Activated naive CD4-positive, alpha-beta T cell treated with anti-CD3 and anti-CD28 coated beads for 36 hours (primary cell): ENCODE measurements around the gene SOCS2. TPM values are rescaled to one million over a fixed set of nuclear protein-coding genes. Genes with fewer than 3 reads are reported as not detected.

Experiments used
- CTCF ChIA-PET: fragments of 350-600 bp; sonication (Branson Sonifier 250); formaldehyde crosslinking; loops from one replicate; lab custom pipeline; 2021; ENCODE audit warnings: antibody characterized with exemption; lab: Charles Lee
- DNase-seq: peaks from one replicate; pipeline ENCODE4 v3.0.0-alpha.2; 2020
- H3K27ac Mint-ChIP-seq: one replicate; pipeline ENCODE4 v1.8.0; 2021; ENCODE audit warnings: mild to moderate bottlenecking, mixed read lengths
- H3K27me3 Mint-ChIP-seq: one replicate; pipeline ENCODE4 v1.8.0; 2021; ENCODE audit warnings: low read depth, mixed read lengths
- H3K36me3 Mint-ChIP-seq: one replicate; pipeline ENCODE4 v1.8.0; 2021; ENCODE audit warnings: low read depth, mixed read lengths
- H3K4me1 Mint-ChIP-seq: one replicate; pipeline ENCODE4 v1.8.0; 2021; ENCODE audit warnings: low read depth, mixed read lengths
- H3K4me3 Mint-ChIP-seq: one replicate; pipeline ENCODE4 v1.8.0; 2021; ENCODE audit warnings: mild to moderate bottlenecking, moderate library complexity, mixed read lengths
- H3K9me3 Mint-ChIP-seq: one replicate; pipeline ENCODE4 v1.8.0; 2021; ENCODE audit warnings: mixed read lengths
- intact Hi-C: fragments of 100-400 bp; cut with micrococcal nuclease; formaldehyde crosslinking; loops from one replicate; pipeline ENCODE4 v1.15.1; 2023
- total RNA-seq, 2 experiments: library from RNA; stranded (reverse); gene quantifications; one replicate each; pipeline ENCODE4 v1.2.3, GENCODE V29; 2021

SOCS2 gene
- total RNA-seq, 2 experiments from 2014 or later = 15.9 to 17.5 TPM

GRCh38 chr12:93569301-93569655, 3.2 kb upstream of the SOCS2 start:
- H3K27ac Mint-ChIP-seq = no peak overlapping the region
- peaks cover 7% of the 10 kb centered on the region for H3K36me3 Mint-ChIP-seq
- H3K9me3 Mint-ChIP-seq = no peaks in the 10 kb centered on the region
- no peak for DNase-seq
- H3K4me3 Mint-ChIP-seq = peak overlapping the region; percentile 83
- H3K4me1 Mint-ChIP-seq = peaks cover 13% of the 10 kb centered on the region
- intact Hi-C loops = loop anchor here (1.0 to 2.0 kb wide), 4 partner anchors 66 to 533 kb away; no protein-coding TSS in a partner anchor
- H3K27me3 Mint-ChIP-seq = peaks cover 15% of the 10 kb centered on the region
- CTCF ChIA-PET = interaction anchor here (0.6 to 10.3 kb wide), 24 partner anchors 11 to 537 kb away, joined by 3 to 152 read pairs (median 4); no protein-coding TSS in a partner anchor

GRCh38 chr12:93569656-93570551, 2.6 kb upstream of the SOCS2 start:
- CTCF ChIA-PET = interaction anchor here (0.6 to 10.3 kb wide), 22 partner anchors 11 to 532 kb away, joined by 3 to 152 read pairs (median 4); no protein-coding TSS in a partner anchor

GRCh38 chr12:93570552-93571364, 1.7 kb upstream of the SOCS2 start:
- DNase-seq = peak; percentile 93
- CTCF ChIA-PET = interaction anchor here (0.5 to 10.3 kb wide), 6 partner anchors 12 to 540 kb away, joined by 3 to 152 read pairs (median 5); no protein-coding TSS in a partner anchor
- intact Hi-C loops = loop anchor here (1.0 to 5.0 kb wide), 11 partner anchors 107 to 1438 kb away; partner anchors contain the start of genes CRADD and EEA1
- peaks cover 18% of the 10 kb centered on the region for H3K4me1 Mint-ChIP-seq
- peaks cover 18% of the 10 kb centered on the region for H3K27me3 Mint-ChIP-seq
- peaks cover 14% of the 10 kb centered on the region for H3K36me3 Mint-ChIP-seq
- peak overlapping the region; percentile 81 for H3K27ac Mint-ChIP-seq
- no peaks in the 10 kb centered on the region for H3K9me3 Mint-ChIP-seq
- peak overlapping the region; percentile 83 for H3K4me3 Mint-ChIP-seq

More at GRCh38 chr12:93569656-93570551, 2.6 kb upstream of the SOCS2 start:
- Mint-ChIP-seq H3K4me3 (peak overlapping the region; percentile 83), H3K36me3 (peaks cover 11% of the 10 kb centered on the region), H3K27me3 (peaks cover 17% of the 10 kb centered on the region), H3K4me1 (peaks cover 15% of the 10 kb centered on the region), H3K9me3 (no peaks in the 10 kb centered on the region), H3K27ac (peak overlapping the region; percentile 81)
- DNase-seq = peak; percentile 88
- intact Hi-C loops = loop anchor here (1.0 to 5.0 kb wide), 14 partner anchors 67 to 1438 kb away; partner anchors contain the start of genes CRADD and EEA1

GRCh38 chr12:93571365-93571924, 1.0 kb upstream of the SOCS2 start:
- no peaks in the 10 kb centered on the region for H3K9me3 Mint-ChIP-seq
- peaks cover 14% of the 10 kb centered on the region for H3K36me3 Mint-ChIP-seq
- CTCF ChIA-PET = interaction anchor here (0.9 to 10.3 kb wide), 4 partner anchors 13 to 531 kb away, joined by 3 to 152 read pairs (median 4); no protein-coding TSS in a partner anchor
- no peak overlapping the region for H3K27ac Mint-ChIP-seq
- peaks cover 20% of the 10 kb centered on the region for H3K4me1 Mint-ChIP-seq
- intact Hi-C loops = loop anchor here (1.0 to 5.0 kb wide), 6 partner anchors 129 to 1439 kb away; partner anchors contain the start of gene EEA1
- peak overlapping the region; percentile 83 for H3K4me3 Mint-ChIP-seq
- peak; percentile 76 for DNase-seq
- H3K27me3 Mint-ChIP-seq = peaks cover 18% of the 10 kb centered on the region

GRCh38 chr12:93572712-93573551, 457 bp downstream of the SOCS2 start:
- intact Hi-C loops = loop anchor here (1.0 to 5.0 kb wide), 3 partner anchors 18 to 1441 kb away; partner anchors contain the start of gene EEA1
- Mint-ChIP-seq H3K4me1 (peaks cover 29% of the 10 kb centered on the region), H3K27ac (peak overlapping the region; percentile 59), H3K27me3 (peaks cover 18% of the 10 kb centered on the region), H3K4me3 (peak overlapping the region; percentile 79), H3K36me3 (peaks cover 14% of the 10 kb centered on the region), H3K9me3 (no peaks in the 10 kb centered on the region)
- CTCF ChIA-PET = interaction anchor here (0.7 to 10.3 kb wide), 8 partner anchors 34 to 529 kb away, joined by 3 to 152 read pairs (median 4); no protein-coding TSS in a partner anchor
- DNase-seq = peak; percentile 47

GRCh38 chr12:93573552-93574223, 1.2 kb downstream of the SOCS2 start:
- peak; percentile 45 for DNase-seq
- H3K36me3 Mint-ChIP-seq = peaks cover 14% of the 10 kb centered on the region
- peaks cover 29% of the 10 kb centered on the region for H3K4me1 Mint-ChIP-seq
- CTCF ChIA-PET = interaction anchor here (0.6 to 10.3 kb wide), 9 partner anchors 19 to 774 kb away, joined by 3 to 152 read pairs (median 4); no protein-coding TSS in a partner anchor
- intact Hi-C loops = loop anchor here (1.0 to 5.0 kb wide), 3 partner anchors 18 to 1441 kb away; partner anchors contain the start of gene EEA1
- peaks cover 17% of the 10 kb centered on the region for H3K27me3 Mint-ChIP-seq
- no peaks in the 10 kb centered on the region for H3K9me3 Mint-ChIP-seq
- peak overlapping the region; percentile 79 for H3K4me3 Mint-ChIP-seq
- H3K27ac Mint-ChIP-seq = peak overlapping the region; percentile 50

- CTCF ChIA-PET = interaction anchor here (0.6 to 0.7 kb wide), 2 partner anchors 8 to 164 kb away, joined by 3 to 4 read pairs; no protein-coding TSS in a partner anchor
- intact Hi-C loops = no loop called here
- Mint-ChIP-seq H3K27ac (no peak overlapping the region), H3K36me3 (peaks cover 27% of the 10 kb centered on the region), H3K9me3 (no peaks in the 10 kb centered on the region), H3K4me1 (peaks cover 33% of the 10 kb centered on the region), H3K4me3 (no peak overlapping the region), H3K27me3 (peaks cover 15% of the 10 kb centered on the region)
- DNase-seq = no peak
These were observed 4.7 kb downstream of the SOCS2 start for GRCh38 chr12:93577222-93577621.

GRCh38 chr12:93578221-93578620, 5.7 kb downstream of the SOCS2 start:
- peaks cover 8% of the 10 kb centered on the region for H3K27me3 Mint-ChIP-seq
- CTCF ChIA-PET = no interaction called here
- intact Hi-C loops = no loop called here
- no peak for DNase-seq
- H3K4me3 Mint-ChIP-seq = no peak overlapping the region
- H3K4me1 Mint-ChIP-seq = peaks cover 28% of the 10 kb centered on the region
- no peak overlapping the region for H3K27ac Mint-ChIP-seq
- peaks cover 26% of the 10 kb centered on the region for H3K36me3 Mint-ChIP-seq
- H3K9me3 Mint-ChIP-seq = no peaks in the 10 kb centered on the region

GRCh38 chr12:93580682-93581081, 8.2 kb downstream of the SOCS2 start:
- peaks cover 14% of the 10 kb centered on the region for H3K36me3 Mint-ChIP-seq
- intact Hi-C loops = no loop called here
- H3K27ac Mint-ChIP-seq = no peak overlapping the region
- no peak overlapping the region for H3K4me3 Mint-ChIP-seq
- no peaks in the 10 kb centered on the region for H3K27me3 Mint-ChIP-seq
- peaks cover 16% of the 10 kb centered on the region for H3K4me1 Mint-ChIP-seq
- DNase-seq = no peak
- CTCF ChIA-PET = interaction anchor here (0.6 to 1.5 kb wide), 4 partner anchors 11 to 1005 kb away, joined by 3 to 5 read pairs (median 4); no protein-coding TSS in a partner anchor
- H3K9me3 Mint-ChIP-seq = no peaks in the 10 kb centered on the region

GRCh38 chr12:93581370-93581769, 8.9 kb downstream of the SOCS2 start:
- no peak for DNase-seq
- no peak overlapping the region for H3K27ac Mint-ChIP-seq
- H3K4me3 Mint-ChIP-seq = no peak overlapping the region
- intact Hi-C loops = no loop called here
- no peaks in the 10 kb centered on the region for H3K9me3 Mint-ChIP-seq
- H3K36me3 Mint-ChIP-seq = peaks cover 14% of the 10 kb centered on the region
- no peaks in the 10 kb centered on the region for H3K27me3 Mint-ChIP-seq
- H3K4me1 Mint-ChIP-seq = peaks cover 15% of the 10 kb centered on the region
- CTCF ChIA-PET = interaction anchor here (0.6 to 1.5 kb wide), 3 partner anchors 22 to 1005 kb away, joined by 3 to 5 read pairs (median 4); no protein-coding TSS in a partner anchor
